Keratinocyte (primary cell): Measurements from ENCODE around the gene SLC34A2. TPM values are rescaled to one million over a fixed set of nuclear protein-coding genes. Genes with fewer than 3 reads are reported as not detected.

ENCODE experiments used
- DNase-seq: peaks from one replicate; pipeline ENCODE4 v3.0.0-alpha.2; 2011; ENCODE audit warnings: low read depth, missing footprints, low spot score
- FAIRE-seq: peaks from 2 replicates; lab custom pipeline; 2011; peaks lifted over from hg19 to GRCh38; lab: Jason Lieb, UNC
- H2AFZ ChIP-seq: 2 replicates; pipeline ENCODE4 v1.6.0; 2012; ENCODE audit warnings: low read length, control low read depth, inconsistent platforms; ENCODE audit not compliant: control insufficient read depth
- H3K27ac ChIP-seq: 2 replicates; pipeline ENCODE4 v1.5.1; 2011; ENCODE audit warnings: low read length; ENCODE audit not compliant: control insufficient read depth, insufficient read depth
- H3K27me3 ChIP-seq: 3 replicates; pipeline ENCODE4 v1.6.0; 2011; ENCODE audit warnings: low read length; ENCODE audit not compliant: control insufficient read depth, insufficient read depth; ENCODE audit errors: extremely low read depth
- H3K36me3 ChIP-seq, 2 experiments: 2 replicates in 1 of 2; 3 replicates in 1 of 2; pipeline ENCODE4 v1.5.1; 2011; ENCODE audit warnings: low read length in 2 of 2, mild to moderate bottlenecking in 1 of 2; ENCODE audit not compliant: control insufficient read depth in 2 of 2, insufficient read depth in 2 of 2; ENCODE audit errors: extremely low read depth in 1 of 2
- H3K4me1 ChIP-seq: 3 replicates; pipeline ENCODE4 v1.5.1; 2011; ENCODE audit warnings: low read length; ENCODE audit not compliant: control insufficient read depth, insufficient read depth; ENCODE audit errors: extremely low read depth
- H3K4me2 ChIP-seq: 3 replicates; pipeline ENCODE4 v1.6.0; 2011; ENCODE audit warnings: low read depth, low read length; ENCODE audit not compliant: control insufficient read depth, insufficient read depth; ENCODE audit errors: extremely low read depth
- H3K4me3 ChIP-seq, 3 experiments: fragments of 200-600 bp in 1 of 3; sonication (generic) in 1 of 3; 2 replicates in 2 of 3; 3 replicates in 1 of 3; pipeline ENCODE4 v1.5.1; 2011 to 2016; ENCODE audit warnings: low read length in 3 of 3, mild to moderate bottlenecking in 3 of 3, control low read depth in 2 of 3, inconsistent platforms in 1 of 3, low read depth in 1 of 3, mixed read lengths in 1 of 3, mixed run types in 1 of 3, moderate library complexity in 1 of 3; ENCODE audit not compliant: control insufficient read depth in 2 of 3, insufficient read depth in 2 of 3; ENCODE audit errors: extremely low read depth in 1 of 3
- H3K79me2 ChIP-seq: 2 replicates; pipeline ENCODE4 v1.6.0; 2012; ENCODE audit warnings: low read length; ENCODE audit not compliant: control insufficient read depth, insufficient read depth
- H3K9ac ChIP-seq: 3 replicates; pipeline ENCODE4 v1.6.0; 2011; ENCODE audit warnings: low read length; ENCODE audit not compliant: control insufficient read depth, insufficient read depth; ENCODE audit errors: extremely low read depth
- H3K9me1 ChIP-seq: 3 replicates; pipeline ENCODE4 v1.6.0; 2011; ENCODE audit warnings: low read length; ENCODE audit not compliant: control insufficient read depth, insufficient read depth; ENCODE audit errors: extremely low read depth
- H3K9me3 ChIP-seq: 2 replicates; pipeline ENCODE4 v1.5.1; 2012; ENCODE audit warnings: low read depth, low read length; ENCODE audit not compliant: control insufficient read depth
- H4K20me1 ChIP-seq: 3 replicates; pipeline ENCODE4 v1.6.0; 2011; ENCODE audit warnings: low read length; ENCODE audit not compliant: control insufficient read depth, insufficient read depth; ENCODE audit errors: extremely low read depth
- CTCF ChIP-seq, 3 experiments: IDR thresholded peaks in 1 of 3; conservative IDR thresholded peaks in 1 of 3; optimal IDR thresholded peaks in 1 of 3; 2 replicates in 2 of 3; 3 replicates in 1 of 3; pipeline versions ENCODE3 to v1.5.1; 2011; ENCODE audit warnings: low read length in 3 of 3, mild to moderate bottlenecking in 3 of 3, moderate library complexity in 2 of 3, control low read depth in 1 of 3, inconsistent platforms in 1 of 3; ENCODE audit not compliant: insufficient read depth in 2 of 3; ENCODE audit errors: extremely low read depth in 1 of 3
- EZH2 ChIP-seq: IDR thresholded peaks from one replicate; pipeline ENCODE4 v1.6.1; 2012; ENCODE audit warnings: inconsistent platforms, mild to moderate bottlenecking, low read length, moderate library complexity
- dilution Hi-C: fragments of 300-500 bp; cut with MboI; formaldehyde crosslinking; loops from one replicate; pipeline ENCODE4 v1.7.0; 2020; ENCODE audit warnings: low sequenced_read_pairs; ENCODE audit not compliant: extremely low pct_ligation_motif_present
- polyA plus RNA-seq, 5 experiments: library from polyadenylated mRNA; depleted of rRNA in 3 of 5; stranded (reverse) in 3 of 5; stranded (forward) in 1 of 5; unstranded in 1 of 5; fragments of >200 nt; gene quantifications; 1 replicate in 1 of 5; 2 replicates in 3 of 5; 3 replicates in 1 of 5; pipeline versions ENCODE4 v1.2.1 to v1.2.3, GENCODE V29; 2011 to 2012; ENCODE audit warnings: missing spikeins in 2 of 5, low read depth in 1 of 5, low replicate concordance in 1 of 5

SLC34A2 gene
- polyA plus RNA-seq, 1 donor (not counting 4 experiments of a cell fraction or from before 2014, with no cell fraction given): not detected

GRCh38 chr4:25621027-25621930, 34.4 kb upstream of the SLC34A2 start:
- H3K9me3 ChIP-seq: no peaks in the 10 kb centered on the region
- FAIRE-seq: no peak
- no peaks in the 10 kb centered on the region for H3K27me3 ChIP-seq
- dilution Hi-C loops: no loop called here
- no peak overlapping the region for H3K4me3 ChIP-seq
- no peaks in the 10 kb centered on the region for H4K20me1 ChIP-seq
- no peak overlapping the region for H3K9ac ChIP-seq
- no peak overlapping the region for H3K4me2 ChIP-seq
- DNase-seq: no peak
- no peak overlapping the region for H3K27ac ChIP-seq
- no peaks in the 10 kb centered on the region for H3K79me2 ChIP-seq
- H3K4me1 ChIP-seq: no peaks in the 10 kb centered on the region
- no peaks in the 10 kb centered on the region for H3K36me3 ChIP-seq
- H3K9me1 ChIP-seq: no peaks in the 10 kb centered on the region
- H2AFZ ChIP-seq: no peak overlapping the region
- TF ChIP-seq CTCF (optimal IDR thresholded peaks at IDR 0.05 in 1 of 3, IDR thresholded peaks at IDR 0.05 in 1 of 3, conservative IDR thresholded peaks at IDR 0.05 in 1 of 3; ENCODE audit: extremely low read depth in 1 of 3, insufficient read depth in 2 of 3, low read length in 3 of 3): no peak
- TF ChIP-seq EZH2: no peak

- Histone ChIP-seq H3K4me2 (no peak overlapping the region), H3K9me1 (no peaks in the 10 kb centered on the region), H3K27ac (no peak overlapping the region), H3K36me3 (no peaks in the 10 kb centered on the region), H3K79me2 (no peaks in the 10 kb centered on the region), H3K27me3 (no peaks in the 10 kb centered on the region), H4K20me1 (no peaks in the 10 kb centered on the region), H3K9me3 (no peaks in the 10 kb centered on the region), H2AFZ (no peak overlapping the region), H3K4me1 (no peaks in the 10 kb centered on the region), H3K9ac (no peak overlapping the region), H3K4me3 (no peak overlapping the region)
- FAIRE-seq (no peak), DNase-seq (no peak)
- no peak for TF ChIP-seq CTCF (optimal IDR thresholded peaks at IDR 0.05 in 1 of 3, IDR thresholded peaks at IDR 0.05 in 1 of 3, conservative IDR thresholded peaks at IDR 0.05 in 1 of 3; ENCODE audit: extremely low read depth in 1 of 3, insufficient read depth in 2 of 3, low read length in 3 of 3)
- dilution Hi-C loops: no loop called here
Observed at GRCh38 chr4:25624616-25625015, 31.0 kb upstream of the SLC34A2 start.
